GM18520 (cell line): Measurements from ENCODE around the gene CTIF.

ENCODE experiments used
- ATAC-seq: cut with Tn5 transposase; IDR thresholded peaks from one replicate; pipeline ENCODE4 v1.9.1; 2021; ENCODE audit not compliant: unreplicated experiment

CTIF gene

GRCh38 chr18:48796491-48797205 lies 257.8 kb downstream of the CTIF start:
- ATAC-seq = no peak

GRCh38 chr18:48797841-48798255 lies 259.0 kb downstream of the CTIF start:
- no peak for ATAC-seq

GRCh38 chr18:48798334-48799245 lies 259.8 kb downstream of the CTIF start:
- no peak for ATAC-seq

GRCh38 chr18:48799724-48800315 lies 261.0 kb downstream of the CTIF start:
- ATAC-seq = no peak

GRCh38 chr18:48800466-48800865 lies 261.6 kb downstream of the CTIF start:
- no peak for ATAC-seq

GRCh38 chr18:48800876-48801727 lies 262.3 kb downstream of the CTIF start:
- ATAC-seq = peak; percentile 57

GRCh38 chr18:48801728-48802542 lies 263.1 kb downstream of the CTIF start:
- no peak for ATAC-seq

- no peak for ATAC-seq
Observed at GRCh38 chr18:48802543-48803290, 263.9 kb downstream of the CTIF start.

- ATAC-seq = no peak
Observed at GRCh38 chr18:48803518-48803917, 264.7 kb downstream of the CTIF start.

GRCh38 chr18:48803951-48804855 lies 265.4 kb downstream of the CTIF start:
- no peak for ATAC-seq

GRCh38 chr18:48804856-48805610 lies 266.2 kb downstream of the CTIF start:
- ATAC-seq = no peak

- ATAC-seq = no peak
Observed at GRCh38 chr18:48805826-48806535, 267.1 kb downstream of the CTIF start.

- no peak for ATAC-seq
Observed at GRCh38 chr18:48806551-48807261, 267.9 kb downstream of the CTIF start.

GRCh38 chr18:48808476-48808875 lies 269.6 kb downstream of the CTIF start:
- no peak for ATAC-seq

GRCh38 chr18:48809365-48809764 lies 270.5 kb downstream of the CTIF start:
- ATAC-seq = no peak

- ATAC-seq = no peak
Observed at GRCh38 chr18:48810805-48811204, 272.0 kb downstream of the CTIF start.
